Stimulated activated CD8-positive, alpha-beta memory T cell treated with anti-CD3 and anti-CD28 coated beads, Interleukin-7, amount 100 ng/mL, for 4 hours (primary cell): Measurements from ENCODE around the gene EPHA2.

ENCODE experiments used
- DNase-seq, 2 donors: peaks; one replicate each; pipeline ENCODE4 v3.0.0-alpha.2; 2020; ENCODE audit warnings: low read depth in 2 of 2

Gene EPHA2

GRCh38 chr1:16134906-16135305, 21.0 kb downstream of the EPHA2 start:
- no peak for DNase-seq

DNA sequence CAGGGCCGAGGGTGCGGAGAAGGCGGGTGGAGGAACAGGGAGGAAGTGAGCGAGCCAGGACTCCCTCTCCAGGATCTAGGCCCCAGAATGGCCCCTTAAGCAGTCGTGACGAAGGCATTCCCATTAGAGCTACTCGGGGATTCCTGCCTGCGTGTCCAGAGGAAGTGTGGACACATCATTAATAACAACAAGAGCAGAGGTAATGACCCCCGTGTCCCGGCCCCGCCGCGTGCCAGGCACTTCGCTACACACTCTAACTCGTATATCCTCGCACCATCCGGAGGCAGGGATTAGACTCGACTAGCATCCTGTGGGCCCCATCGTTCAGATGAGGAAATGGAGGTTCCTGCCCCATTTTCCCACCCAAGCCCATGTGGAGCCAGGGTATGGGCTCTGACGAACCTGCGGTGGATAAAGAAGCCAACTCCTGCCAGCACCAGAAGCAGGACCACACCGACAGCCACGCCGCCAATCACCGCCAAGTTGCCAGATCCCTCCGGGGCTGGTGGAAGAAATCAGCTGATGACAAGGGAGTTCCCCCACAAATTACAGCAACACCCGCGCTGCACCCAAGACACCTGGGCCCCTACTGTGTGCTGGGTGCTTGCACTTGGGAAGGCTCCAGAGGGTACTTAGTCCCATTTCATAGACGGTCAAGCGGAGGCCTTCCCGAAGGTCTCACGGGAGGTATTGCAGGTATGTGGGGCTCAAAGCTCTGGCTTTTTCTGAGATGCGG, 21.6 kb downstream of the EPHA2 start:
- DNase-seq, result no peak

GRCh38 chr1:16133007-16133961, 22.6 kb downstream of the EPHA2 start:
- DNase-seq, result no peak

DNA sequence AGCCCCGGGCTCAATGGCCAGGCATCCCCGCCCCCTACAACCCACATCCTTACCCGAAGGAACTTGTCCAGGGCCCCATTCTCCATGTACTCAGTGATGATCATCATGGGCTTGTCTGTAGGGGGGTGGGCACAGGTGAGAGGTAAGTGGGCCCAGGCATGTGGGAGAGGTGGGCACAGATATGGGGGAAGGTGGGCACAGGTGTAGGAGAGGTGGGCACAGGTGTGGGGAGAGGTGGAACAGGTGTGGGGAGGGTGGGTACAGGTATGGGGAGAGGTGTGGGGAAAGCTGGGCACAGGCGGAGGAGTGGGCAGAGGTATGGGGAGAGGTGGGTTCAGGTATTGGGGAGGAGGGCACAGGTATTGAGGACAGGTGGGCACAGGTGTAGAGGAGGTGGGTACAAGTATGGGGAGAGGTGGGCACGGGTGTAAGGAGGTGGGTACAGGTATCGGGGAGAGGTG, 23.5 kb downstream of the EPHA2 start:
- DNase-seq, result no peak

DNA sequence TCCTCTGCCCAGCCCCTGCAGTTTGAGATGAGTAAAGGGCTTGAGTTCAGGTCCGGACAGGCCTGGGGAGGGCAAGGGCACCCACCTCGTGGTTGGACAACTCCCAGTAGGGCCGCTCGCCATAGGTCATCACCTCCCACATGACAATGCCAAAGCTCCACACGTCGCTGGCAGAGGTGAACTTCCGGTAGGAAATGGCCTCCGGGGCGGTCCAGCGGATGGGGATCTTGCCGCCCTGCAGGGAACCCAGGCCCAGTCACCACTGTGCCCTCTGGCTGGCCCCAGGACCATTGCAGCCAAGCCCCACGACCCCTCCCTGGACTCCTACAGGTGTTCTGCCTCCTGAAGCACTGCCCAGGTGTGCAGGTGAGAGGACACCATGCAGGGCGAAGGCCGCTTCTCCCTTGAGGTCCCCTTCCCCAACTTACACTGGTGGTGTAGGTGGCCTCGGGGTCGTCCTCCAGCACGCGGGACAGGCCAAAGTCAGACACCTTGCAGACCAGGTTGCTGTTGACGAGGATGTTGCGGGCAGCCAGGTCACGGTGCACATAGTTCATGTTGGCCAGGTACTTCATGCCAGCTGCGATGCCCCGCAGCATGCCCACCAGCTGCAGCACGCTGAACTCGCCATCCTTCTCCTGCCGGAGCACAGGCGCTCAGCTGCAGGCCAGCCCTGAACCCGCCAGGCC, 24.1 kb downstream of the EPHA2 start:
- no peak for DNase-seq

GRCh38 chr1:16130827-16131226, 25.0 kb downstream of the EPHA2 start:
- DNase-seq, result no peak

GRCh38 chr1:16129921-16130543, 25.8 kb downstream of the EPHA2 start:
- no peak for DNase-seq

GRCh38 chr1:16129316-16129715, 26.6 kb downstream of the EPHA2 start:
- DNase-seq, result no peak

DNA sequence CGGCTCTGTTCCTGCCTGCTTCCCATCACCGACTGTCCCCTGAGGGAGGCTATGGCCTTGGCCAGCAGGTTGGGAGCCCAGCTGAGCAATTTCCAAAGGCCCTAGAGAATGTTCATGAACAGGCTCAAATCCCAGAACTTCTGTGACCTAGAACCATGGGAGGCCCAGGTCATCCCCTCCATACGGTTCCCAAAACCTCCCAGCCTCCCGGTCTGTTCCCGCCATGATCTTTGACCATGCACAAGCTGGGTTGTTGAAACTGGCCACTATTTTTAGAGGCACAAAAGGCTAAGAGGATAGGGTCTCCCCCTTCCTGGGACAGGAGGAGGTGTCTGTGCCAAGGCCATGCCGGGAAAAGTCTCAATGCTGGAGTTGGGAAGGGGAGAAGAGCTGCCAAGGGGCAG, 27.5 kb downstream of the EPHA2 start:
- no peak for DNase-seq

DNA sequence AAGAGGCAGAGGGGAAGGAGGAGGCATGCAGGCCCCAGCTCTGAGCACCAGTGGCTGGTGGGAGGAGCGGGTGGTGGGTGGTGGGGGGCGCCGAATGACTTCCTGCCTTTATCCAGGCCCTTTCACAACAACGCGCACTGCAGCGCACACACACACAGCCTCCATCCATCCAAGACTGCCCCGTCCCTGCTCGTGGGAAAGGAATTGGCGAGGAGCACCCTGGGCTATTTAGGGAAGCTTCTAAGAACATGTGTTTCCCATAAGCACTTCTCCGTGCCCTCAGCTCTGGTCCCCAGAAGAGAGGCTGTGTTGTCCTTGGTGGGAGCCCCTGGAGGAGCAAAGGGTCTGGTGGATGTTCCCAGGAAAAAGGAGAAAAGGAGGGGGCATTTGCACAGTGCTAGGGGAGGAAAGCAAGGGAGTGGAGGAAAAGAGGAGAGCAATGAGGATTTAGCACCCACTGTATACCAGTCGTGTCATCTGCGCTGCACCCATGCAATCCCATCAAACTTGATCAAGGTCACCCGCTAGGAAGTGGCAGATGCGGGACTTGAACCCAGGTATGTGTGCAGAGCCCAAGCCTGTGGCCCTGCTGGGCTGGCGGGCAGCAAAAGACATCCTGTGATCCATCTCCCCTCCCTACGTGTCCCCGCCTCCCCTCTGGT, 28.1 kb downstream of the EPHA2 start:
- no peak for DNase-seq

GRCh38 chr1:16126743-16127515, 28.9 kb downstream of the EPHA2 start:
- no peak for DNase-seq

- DNase-seq, result no peak
Measured at GRCh38 chr1:16126160-16126559, 29.7 kb downstream of the EPHA2 start.

GRCh38 chr1:16125483-16125882, 30.4 kb downstream of the EPHA2 start:
- DNase-seq, result no peak

- no peak for DNase-seq
Measured at GRCh38 chr1:16125088-16125470, 30.8 kb downstream of the EPHA2 start.

GRCh38 chr1:16124377-16125087, 31.3 kb downstream of the EPHA2 start:
- DNase-seq, result no peak

DNA sequence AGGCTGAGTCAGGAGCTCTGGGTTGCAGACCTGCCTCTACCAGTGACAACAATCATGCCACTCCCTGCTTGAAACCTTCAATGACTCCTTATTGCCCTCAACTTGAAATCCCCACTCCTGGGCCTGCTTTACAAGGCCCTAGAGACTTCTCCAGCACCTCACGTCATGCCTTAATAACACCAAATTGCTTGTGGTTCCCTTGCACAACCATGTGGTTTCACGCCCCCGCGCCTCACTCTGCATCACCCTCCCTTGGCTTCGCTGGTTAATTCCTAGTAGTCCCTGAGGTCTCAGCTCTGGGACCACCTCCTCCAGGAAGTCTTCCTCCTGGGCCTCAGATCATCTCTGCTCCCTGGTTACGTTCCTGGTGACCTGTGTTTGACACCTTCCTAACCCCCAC, 33.0 kb downstream of the EPHA2 start:
- peak; percentile 55 to 62 for DNase-seq

- no peak for DNase-seq
Measured at GRCh38 chr1:16122350-16122881, 33.5 kb downstream of the EPHA2 start.

GRCh38 chr1:16120940-16121410, 34.9 kb downstream of the EPHA2 start:
- DNase-seq, result no peak

DNA sequence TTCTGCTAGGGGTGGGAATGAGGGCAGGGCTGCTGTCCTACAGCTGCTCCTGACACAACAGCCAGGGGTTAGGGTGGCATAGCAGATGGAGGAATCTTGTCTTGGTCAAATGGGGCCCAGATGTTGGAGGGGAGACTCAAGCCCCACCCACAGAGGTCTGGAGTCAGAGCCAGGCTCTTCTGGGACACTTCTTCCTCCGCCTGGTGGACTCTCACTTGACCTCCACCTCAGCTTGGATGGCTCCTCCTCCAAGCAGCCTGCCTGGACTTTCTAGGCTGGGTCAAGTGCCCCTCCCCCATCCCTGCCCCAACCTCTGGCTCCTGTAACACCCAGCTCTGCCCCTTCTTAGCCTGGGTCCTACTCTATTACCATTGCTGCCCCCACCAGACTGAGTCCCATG, 35.5 kb downstream of the EPHA2 start:
- no peak for DNase-seq
